ENCODE measurements around the gene ZNF746. TPM values are rescaled to one million over a fixed set of nuclear protein-coding genes. Genes with fewer than 3 reads are reported as not detected.

ZNF746 gene
- total and polyA plus RNA-seq, 9 of the 15 experiments (the other 6 are each of a cell fraction or from before 2014, with no cell fraction given): 1.7 to 31.6 (median 13.3) TPM

GRCh38 chr7:149529136-149529718, 31.6 kb upstream of the ZNF746 start (continued):
- TF ChIP-seq IRF1 (CRISPR knock-in tag; IDR thresholded peaks at IDR 0.05; ENCODE audit: borderline replicate concordance): no peak
- no peak for TF ChIP-seq HES1 (IDR thresholded peaks at IDR 0.05; ENCODE audit: low read depth)
- no peak for TF ChIP-seq SRSF1 (IDR thresholded peaks at IDR 0.05; ENCODE audit: low read depth, low read length)
- TF ChIP-seq KDM2B (CRISPR knock-in tag; IDR thresholded peaks at IDR 0.05): no peak
- no peak for TF ChIP-seq IRF2 (CRISPR knock-in tag; IDR thresholded peaks at IDR 0.05)
- TF ChIP-seq TOE1 (IDR thresholded peaks at IDR 0.05; ENCODE audit: borderline replicate concordance): no peak
- TF ChIP-seq TOE1 (CRISPR knock-in tag; IDR thresholded peaks at IDR 0.05; ENCODE audit: borderline replicate concordance, low read depth): no peak
- no peak for TF ChIP-seq ZKSCAN1 (IDR thresholded peaks at IDR 0.05; ENCODE audit: low read depth, low read length)
- 0 out of 2 replicates have a peak, but pooled peaks have one; percentile 20 for TF ChIP-seq SMAD3 (CRISPR knock-in tag; conservative IDR thresholded peaks at IDR 0.05)
- no peak for TF ChIP-seq RERE (CRISPR knock-in tag; IDR thresholded peaks at IDR 0.05; ENCODE audit: borderline replicate concordance)
- TF ChIP-seq CEBPG (CRISPR knock-in tag; IDR thresholded peaks at IDR 0.05): no peak
- no peak for TF ChIP-seq CEBPG (tag; conservative IDR thresholded peaks at IDR 0.05 in 1 of 2, IDR thresholded peaks at IDR 0.05 in 1 of 2)
- no peak for TF ChIP-seq NR1H2 (CRISPR knock-in tag; IDR thresholded peaks at IDR 0.05)
- no peak for TF ChIP-seq DMBX1 (CRISPR knock-in tag; IDR thresholded peaks at IDR 0.05; ENCODE audit: borderline replicate concordance)
- TF ChIP-seq AFF1 (IDR thresholded peaks at IDR 0.05; ENCODE audit: low read depth in 1 of 2, partially characterized antibody in 2 of 2): peak in 1 of 2 experiments; percentile 43
- no peak for TF ChIP-seq GATA2 (CRISPR knock-in tag; IDR thresholded peaks at IDR 0.05)

All from K562 (cell line).